DOHH2 (cell line): ENCODE results near the gene YTHDC2.

ENCODE experiments used
- EZH2phosphoT487 ChIP-seq: fragments of 200-600 bp; sonication (generic); IDR thresholded peaks from 2 replicates; pipeline ENCODE4 v1.6.1; 2017; ENCODE audit warnings: borderline replicate concordance, mild to moderate bottlenecking, antibody characterized with exemption, low read length, moderate library complexity, mixed read lengths
- TF ChIP-seq, protein P1 (sequence below): fragments of 200-600 bp; sonication (generic); IDR thresholded peaks from one replicate; pipeline ENCODE4 v1.5.1; 2014; ENCODE audit warnings: antibody characterized with exemption, mild to moderate bottlenecking, low read depth, low read length; ENCODE audit not compliant: poor library complexity, severe bottlenecking

- TF ChIP-seq, protein P1, sequence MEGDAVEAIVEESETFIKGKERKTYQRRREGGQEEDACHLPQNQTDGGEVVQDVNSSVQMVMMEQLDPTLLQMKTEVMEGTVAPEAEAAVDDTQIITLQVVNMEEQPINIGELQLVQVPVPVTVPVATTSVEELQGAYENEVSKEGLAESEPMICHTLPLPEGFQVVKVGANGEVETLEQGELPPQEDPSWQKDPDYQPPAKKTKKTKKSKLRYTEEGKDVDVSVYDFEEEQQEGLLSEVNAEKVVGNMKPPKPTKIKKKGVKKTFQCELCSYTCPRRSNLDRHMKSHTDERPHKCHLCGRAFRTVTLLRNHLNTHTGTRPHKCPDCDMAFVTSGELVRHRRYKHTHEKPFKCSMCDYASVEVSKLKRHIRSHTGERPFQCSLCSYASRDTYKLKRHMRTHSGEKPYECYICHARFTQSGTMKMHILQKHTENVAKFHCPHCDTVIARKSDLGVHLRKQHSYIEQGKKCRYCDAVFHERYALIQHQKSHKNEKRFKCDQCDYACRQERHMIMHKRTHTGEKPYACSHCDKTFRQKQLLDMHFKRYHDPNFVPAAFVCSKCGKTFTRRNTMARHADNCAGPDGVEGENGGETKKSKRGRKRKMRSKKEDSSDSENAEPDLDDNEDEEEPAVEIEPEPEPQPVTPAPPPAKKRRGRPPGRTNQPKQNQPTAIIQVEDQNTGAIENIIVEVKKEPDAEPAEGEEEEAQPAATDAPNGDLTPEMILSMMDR = no peak
- no peak for TF ChIP-seq EZH2phosphoT487
Observed at GRCh38 chr5:113598150-113598549, 84.7 kb downstream of the YTHDC2 start.
